ENCODE results near the gene NETO2. TPM values are rescaled to one million over a fixed set of nuclear protein-coding genes. Genes with fewer than 3 reads are reported as not detected.

NETO2 gene
- total RNA-seq, 1 experiment from 2014 or later = 10.3 TPM

DNA sequence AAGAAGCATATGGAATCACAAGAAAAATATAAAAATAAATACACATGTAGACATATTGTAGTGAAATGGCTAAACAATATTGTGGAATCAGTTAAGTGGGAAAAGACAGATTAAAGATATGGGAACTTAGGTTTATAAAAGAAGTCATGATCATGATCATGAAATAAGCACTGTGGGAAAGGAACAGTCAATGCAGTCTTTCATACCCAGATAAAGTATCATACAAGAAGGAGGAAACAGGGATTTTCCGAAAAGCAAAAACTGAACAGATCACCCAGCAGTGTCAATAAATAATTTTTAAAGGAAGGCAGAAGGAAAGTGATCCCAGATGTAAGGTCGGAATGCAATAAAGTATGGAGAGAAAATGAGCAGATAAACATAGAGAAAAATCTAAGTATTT is 71.6 kb downstream of the NETO2 start:
- POLR2A ChIA-PET = no interaction called here
- intact Hi-C loops (cut with micrococcal nuclease) = loop anchor here (10.0 kb wide), 1 partner anchor 57 kb away; no protein-coding TSS in a partner anchor
- RAD21 ChIA-PET (ENCODE audit: low non-redundant PET in 1 of 2, low total read pairs in 2 of 2, uncharacterized antibody in 2 of 2, unreplicated experiment in 2 of 2) = no interaction called here
- ATAC-seq (no peak), DNase-seq (ENCODE audit: low read depth, low spot score) (no peak)
- TF ChIP-seq ZNF274 (IDR thresholded peaks at IDR 0.05; ENCODE audit: low read depth, low read length) = no peak
- no peak for TF ChIP-seq ZFX (IDR thresholded peaks at IDR 0.05)
- TF ChIP-seq EZH2 (IDR thresholded peaks at IDR 0.05) = no peak
- no peaks in the 10 kb centered on the region for H3K9me3 ChIP-seq (ENCODE audit: control insufficient read depth in 1 of 2, insufficient read depth in 1 of 2, low read depth in 1 of 2, low read length in 2 of 2)
- H3K9ac ChIP-seq (ENCODE audit: low read length) = no peak overlapping the region
- H3K27ac ChIP-seq (ENCODE audit: low read depth, low read length) = no peak overlapping the region
- no peaks in the 10 kb centered on the region for H3K9me2 ChIP-seq (ENCODE audit: insufficient read depth)
- H3K4me3 ChIP-seq (replicated peaks in 1 of 2; ENCODE audit: low read depth in 1 of 2, low read length in 2 of 2) = no peak overlapping the region
- H3K4me1 ChIP-seq (ENCODE audit: control insufficient read depth in 1 of 2, insufficient read depth in 2 of 2, low read length in 2 of 2) = no peaks in the 10 kb centered on the region
- H3K79me2 ChIP-seq (ENCODE audit: insufficient read depth, low read length) = no peaks in the 10 kb centered on the region
- no peaks in the 10 kb centered on the region for H3K36me3 ChIP-seq (ENCODE audit: control insufficient read depth in 1 of 2, insufficient read depth in 2 of 2, low read length in 2 of 2)
- no TSS peak for BruUV-seq (replicated peaks)
- CTCF ChIA-PET = no interaction called here
- no peak overlapping the region for H3K4me2 ChIP-seq (ENCODE audit: low read length)
- no peak overlapping the region for H2AFZ ChIP-seq (ENCODE audit: low read depth, low read length, poor library complexity, severe bottlenecking)
- no peaks in the 10 kb centered on the region for H3K27me3 ChIP-seq (ENCODE audit: insufficient read depth, low read length)
- H4K20me1 ChIP-seq (ENCODE audit: insufficient read depth) = no peaks in the 10 kb centered on the region

DNA sequence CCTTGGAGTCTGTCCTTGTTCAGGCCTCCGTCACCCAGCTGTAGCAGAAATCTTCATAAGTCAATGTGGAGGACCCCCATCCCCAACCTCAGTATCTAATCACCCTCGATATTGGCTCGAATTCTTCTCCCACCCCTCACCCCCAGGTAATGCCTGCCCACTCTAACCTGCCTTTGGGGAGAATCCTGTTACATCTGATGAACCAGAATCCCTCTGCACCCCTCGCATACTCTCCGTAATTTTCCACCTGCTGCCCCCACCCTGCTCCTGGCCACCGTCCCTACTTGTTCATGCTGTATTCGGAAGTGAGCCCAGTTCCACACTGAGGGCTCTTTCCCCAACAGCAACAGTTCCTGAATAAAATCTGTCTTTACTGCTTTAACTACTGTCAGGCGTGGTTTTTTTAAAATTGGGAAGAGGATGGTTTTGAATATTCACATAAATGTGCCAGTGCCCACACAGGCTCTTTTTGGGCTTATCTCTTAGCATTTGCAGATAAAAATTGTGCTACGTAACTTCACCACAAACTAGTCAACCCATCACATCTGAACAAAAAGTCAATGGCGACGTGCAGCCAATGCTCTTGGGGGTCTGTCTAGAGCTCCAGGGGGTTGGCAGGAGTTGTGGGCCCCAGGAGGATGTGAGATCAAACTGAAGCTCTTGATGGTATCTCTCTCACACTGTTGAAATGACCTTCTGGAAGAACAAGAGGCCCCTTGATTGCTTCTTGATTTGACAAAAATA is 73.7 kb downstream of the NETO2 start:
- no peak overlapping the region for H3K27ac ChIP-seq (ENCODE audit: low read depth, low read length)
- ATAC-seq (no peak), DNase-seq (ENCODE audit: low read depth, low spot score) (no peak)
- no peaks in the 10 kb centered on the region for H3K9me2 ChIP-seq (ENCODE audit: insufficient read depth)
- no peak overlapping the region for H3K4me3 ChIP-seq (replicated peaks in 1 of 2; ENCODE audit: low read depth in 1 of 2, low read length in 2 of 2)
- H3K4me2 ChIP-seq (ENCODE audit: low read length) = no peak overlapping the region
- no peak overlapping the region for H3K9ac ChIP-seq (ENCODE audit: low read length)
- H3K36me3 ChIP-seq (ENCODE audit: control insufficient read depth in 1 of 2, insufficient read depth in 2 of 2, low read length in 2 of 2) = no peaks in the 10 kb centered on the region
- H3K79me2 ChIP-seq (ENCODE audit: insufficient read depth, low read length) = no peaks in the 10 kb centered on the region
- TF ChIP-seq CEBPB (IDR thresholded peaks at IDR 0.05; ENCODE audit: low read depth) (no peak), FOSL1 (IDR thresholded peaks at IDR 0.05; ENCODE audit: low read depth) (no peak), POLR2A (IDR thresholded peaks at IDR 0.05; ENCODE audit: borderline replicate concordance, extremely low read depth, insufficient read depth, insufficient read length) (no peak), EZH2 (IDR thresholded peaks at IDR 0.05) (no peak)
- TF ChIP-seq, protein P1, sequence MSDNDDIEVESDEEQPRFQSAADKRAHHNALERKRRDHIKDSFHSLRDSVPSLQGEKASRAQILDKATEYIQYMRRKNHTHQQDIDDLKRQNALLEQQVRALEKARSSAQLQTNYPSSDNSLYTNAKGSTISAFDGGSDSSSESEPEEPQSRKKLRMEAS (IDR thresholded peaks at IDR 0.05) = no peak
- no peaks in the 10 kb centered on the region for H4K20me1 ChIP-seq (ENCODE audit: insufficient read depth)
- H2AFZ ChIP-seq (ENCODE audit: low read depth, low read length, poor library complexity, severe bottlenecking) = no peak overlapping the region
- intact Hi-C loops (cut with micrococcal nuclease) = loop anchor here (10.0 kb wide), 1 partner anchor 55 kb away; no protein-coding TSS in a partner anchor
- no peaks in the 10 kb centered on the region for H3K27me3 ChIP-seq (ENCODE audit: insufficient read depth, low read length)
- H3K9me3 ChIP-seq (ENCODE audit: control insufficient read depth in 1 of 2, insufficient read depth in 1 of 2, low read depth in 1 of 2, low read length in 2 of 2) = no peaks in the 10 kb centered on the region
- ChIA-PET CTCF (no interaction called here), RAD21 (ENCODE audit: low non-redundant PET in 1 of 2, low total read pairs in 2 of 2, uncharacterized antibody in 2 of 2, unreplicated experiment in 2 of 2) (no interaction called here), POLR2A (no interaction called here)
- H3K4me1 ChIP-seq (ENCODE audit: control insufficient read depth in 1 of 2, insufficient read depth in 2 of 2, low read length in 2 of 2) = no peaks in the 10 kb centered on the region
- BruUV-seq (replicated peaks) = no TSS peak

Measured in HCT116 (cell line).